ENCODE data around the gene TBX20.

- TF ChIP-seq, protein P1, sequence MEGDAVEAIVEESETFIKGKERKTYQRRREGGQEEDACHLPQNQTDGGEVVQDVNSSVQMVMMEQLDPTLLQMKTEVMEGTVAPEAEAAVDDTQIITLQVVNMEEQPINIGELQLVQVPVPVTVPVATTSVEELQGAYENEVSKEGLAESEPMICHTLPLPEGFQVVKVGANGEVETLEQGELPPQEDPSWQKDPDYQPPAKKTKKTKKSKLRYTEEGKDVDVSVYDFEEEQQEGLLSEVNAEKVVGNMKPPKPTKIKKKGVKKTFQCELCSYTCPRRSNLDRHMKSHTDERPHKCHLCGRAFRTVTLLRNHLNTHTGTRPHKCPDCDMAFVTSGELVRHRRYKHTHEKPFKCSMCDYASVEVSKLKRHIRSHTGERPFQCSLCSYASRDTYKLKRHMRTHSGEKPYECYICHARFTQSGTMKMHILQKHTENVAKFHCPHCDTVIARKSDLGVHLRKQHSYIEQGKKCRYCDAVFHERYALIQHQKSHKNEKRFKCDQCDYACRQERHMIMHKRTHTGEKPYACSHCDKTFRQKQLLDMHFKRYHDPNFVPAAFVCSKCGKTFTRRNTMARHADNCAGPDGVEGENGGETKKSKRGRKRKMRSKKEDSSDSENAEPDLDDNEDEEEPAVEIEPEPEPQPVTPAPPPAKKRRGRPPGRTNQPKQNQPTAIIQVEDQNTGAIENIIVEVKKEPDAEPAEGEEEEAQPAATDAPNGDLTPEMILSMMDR (IDR thresholded peaks at IDR 0.05): no peak
- no peak for TF ChIP-seq POLR2A (IDR thresholded peaks at IDR 0.05)
Measured at GRCh38 chr7:35185908-35186731, 67.8 kb downstream of the TBX20 start.
